ENCODE data around the gene PRR9. TPM values are rescaled to one million over a fixed set of nuclear protein-coding genes. Genes with fewer than 3 reads are reported as not detected.

The PRR9 gene
- total and polyA plus RNA-seq, 7 donors, result not detected

DNA sequence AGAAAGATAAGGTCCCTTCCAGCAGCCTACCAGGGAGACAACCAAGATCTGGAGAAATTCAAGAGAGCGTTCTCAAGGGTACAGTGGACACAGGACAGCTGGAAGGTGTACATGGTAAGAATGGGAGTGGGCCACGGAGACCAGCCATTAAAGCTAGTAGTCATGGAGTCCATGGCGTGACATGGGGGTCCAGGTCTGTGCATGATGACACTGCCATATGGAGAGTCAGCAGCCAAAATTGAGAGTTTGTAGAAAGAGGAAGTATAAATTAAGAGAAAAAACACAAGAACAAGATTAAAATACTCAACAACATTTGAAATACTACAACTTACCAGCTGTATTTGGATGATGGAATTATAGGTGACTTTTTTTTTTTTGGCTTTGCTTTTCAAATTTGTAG, 34.2 kb downstream of the PRR9 start:
- DNase-seq, result no peak
- no peak for TF ChIP-seq POLR2AphosphoS5 (IDR thresholded peaks at IDR 0.05)
- no peak for TF ChIP-seq EP300 (IDR thresholded peaks at IDR 0.05)
- no peak for TF ChIP-seq POLR2A (IDR thresholded peaks at IDR 0.05)
- TF ChIP-seq CTCF (IDR thresholded peaks at IDR 0.05), result no peak
- intact Hi-C loops (cut with DNase I), result no loop called here
- H3K36me3 ChIP-seq, result no peaks in the 10 kb centered on the region
- no peaks in the 10 kb centered on the region for H3K4me1 ChIP-seq
- H3K9me3 ChIP-seq, result no peaks in the 10 kb centered on the region
- H3K27ac ChIP-seq, result no peak overlapping the region
- no peak overlapping the region for H3K4me3 ChIP-seq
- no peaks in the 10 kb centered on the region for H3K27me3 ChIP-seq
- 87 to 90% methylated on average over 3 of the region's 3 CpGs for WGBS, 2 donors

DNA sequence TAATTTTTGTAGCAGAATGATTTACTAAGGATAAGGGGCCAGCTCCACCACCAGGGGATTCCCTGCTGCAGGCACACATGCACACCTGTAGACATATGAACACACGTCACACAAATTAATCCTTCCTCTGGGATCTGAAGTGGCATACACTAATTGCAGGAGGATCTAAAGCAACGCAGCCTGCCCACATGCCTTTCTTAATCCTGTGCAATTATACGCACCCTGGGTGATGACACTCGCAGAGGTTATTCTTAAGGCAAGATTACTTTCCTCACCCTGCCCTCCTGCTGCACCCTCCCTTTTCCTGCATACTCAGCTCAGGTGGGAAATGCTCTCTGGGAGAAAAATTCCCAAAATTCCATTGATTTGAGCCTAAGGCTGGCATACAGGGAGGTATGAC, 34.6 kb downstream of the PRR9 start:
- WGBS, 2 donors, result 79 to 88% methylated on average over 4 of the region's 4 CpGs
- intact Hi-C loops (cut with DNase I), result no loop called here

DNA sequence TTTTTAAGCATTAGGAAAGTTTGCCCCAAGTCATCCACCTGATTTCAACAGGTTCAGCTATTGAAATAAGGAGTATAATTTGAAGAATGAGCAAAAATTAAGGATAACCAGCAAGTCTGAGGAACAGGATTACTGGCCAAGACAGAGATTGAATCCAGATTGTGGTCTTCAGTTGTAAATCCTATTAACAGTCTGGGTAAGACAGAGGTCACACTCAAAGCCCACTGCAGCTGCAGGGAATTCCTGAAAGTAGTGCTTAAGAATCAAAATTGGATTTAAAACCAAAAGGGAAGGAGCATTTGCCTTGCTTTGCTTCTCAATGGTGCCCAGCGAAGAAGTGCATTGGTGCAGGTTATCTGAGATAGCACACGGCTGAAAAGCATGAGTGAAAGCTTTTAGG, 35.7 kb downstream of the PRR9 start:
- H3K27ac ChIP-seq, result no peak overlapping the region
- H3K36me3 ChIP-seq, result no peaks in the 10 kb centered on the region
- H3K27me3 ChIP-seq, result no peaks in the 10 kb centered on the region
- H3K4me1 ChIP-seq, result no peaks in the 10 kb centered on the region
- TF ChIP-seq EP300 (IDR thresholded peaks at IDR 0.05), result no peak
- TF ChIP-seq POLR2A (IDR thresholded peaks at IDR 0.05), result no peak
- no peak for TF ChIP-seq CTCF (IDR thresholded peaks at IDR 0.05)
- TF ChIP-seq POLR2AphosphoS5 (IDR thresholded peaks at IDR 0.05), result no peak
- no peak for DNase-seq
- no peak overlapping the region for H3K4me3 ChIP-seq
- WGBS, 2 donors, result 52 to 56% methylated on average over 2 of the region's 2 CpGs
- no peaks in the 10 kb centered on the region for H3K9me3 ChIP-seq
- intact Hi-C loops (cut with DNase I), result no loop called here

More for the DNA sequence above, 34.6 kb downstream of the PRR9 start:
- Histone ChIP-seq H3K4me1 (no peaks in the 10 kb centered on the region), H3K4me3 (no peak overlapping the region), H3K27me3 (no peaks in the 10 kb centered on the region), H3K36me3 (no peaks in the 10 kb centered on the region), H3K27ac (no peak overlapping the region), H3K9me3 (no peaks in the 10 kb centered on the region)
- DNase-seq, result no peak
- no peak for TF ChIP-seq POLR2A (IDR thresholded peaks at IDR 0.05)
- TF ChIP-seq POLR2AphosphoS5 (IDR thresholded peaks at IDR 0.05), result no peak
- TF ChIP-seq CTCF (IDR thresholded peaks at IDR 0.05), result no peak
- no peak for TF ChIP-seq EP300 (IDR thresholded peaks at IDR 0.05)

- Histone ChIP-seq H3K27ac (no peak overlapping the region), H3K9me3 (no peaks in the 10 kb centered on the region), H3K4me1 (no peaks in the 10 kb centered on the region), H3K27me3 (no peaks in the 10 kb centered on the region), H3K36me3 (no peaks in the 10 kb centered on the region), H3K4me3 (no peak overlapping the region)
- WGBS, 2 donors, result 21 to 53% methylated on average over 1 of the region's 1 CpG
- intact Hi-C loops (cut with DNase I), result no loop called here
- TF ChIP-seq EP300 (IDR thresholded peaks at IDR 0.05) (no peak), CTCF (IDR thresholded peaks at IDR 0.05) (no peak), POLR2A (IDR thresholded peaks at IDR 0.05) (no peak), POLR2AphosphoS5 (IDR thresholded peaks at IDR 0.05) (no peak)
- DNase-seq, result no peak
Observed at GRCh38 chr1:153253693-153254092, 36.3 kb downstream of the PRR9 start.

DNA sequence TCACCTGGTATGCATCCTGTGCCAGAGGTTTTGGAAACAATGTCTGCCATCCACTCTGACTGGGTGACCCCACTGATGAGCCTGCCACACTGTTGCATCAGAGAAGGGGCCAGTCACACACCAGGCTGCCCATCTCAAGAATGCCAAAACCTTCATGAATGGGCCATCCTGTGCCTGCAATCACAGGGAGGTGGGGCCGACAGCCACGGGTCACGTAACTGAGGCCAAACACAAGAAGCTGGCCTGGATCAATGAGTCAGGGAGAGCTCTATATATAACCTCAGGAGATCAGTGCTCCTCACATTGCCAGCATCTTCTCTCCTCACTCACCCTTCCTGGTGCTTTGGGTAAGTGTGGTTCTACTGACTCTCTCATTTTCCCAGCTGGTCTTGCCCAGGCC, 42.0 kb downstream of the PRR9 start, which contains the start of gene LORICRIN:
Gene LORICRIN, plus strand, starts transcription at position 301 of the 400 bp plus-strand sequence. CDS start 1,263 bp downstream, outside the sequence.
- Histone ChIP-seq H3K4me1 (peaks cover 0 to 21% (median 16%) of the 10 kb centered on the region in 4 donors), H3K27me3 (peaks cover 20 to 44% (median 37%) of the 10 kb centered on the region in 3 donors), H3K9me3 (no peaks in the 10 kb centered on the region), H3K4me3 (no peak within 1 kb of the TSS), H3K36me3 (no peaks in the 10 kb centered on the region), H3K27ac (no peak within 1 kb of the TSS)
- intact Hi-C loops (cut with DNase I), result no loop called here
- WGBS, 2 donors, result 86 to 89% methylated on average over 3 of the region's 3 CpGs
- DNase-seq, result no peak
- TF ChIP-seq CTCF (IDR thresholded peaks at IDR 0.05) (no peak), EP300 (IDR thresholded peaks at IDR 0.05) (no peak), POLR2A (IDR thresholded peaks at IDR 0.05) (no peak), POLR2AphosphoS5 (IDR thresholded peaks at IDR 0.05) (no peak)
